Osteoblast (primary cell): Measurements from ENCODE around the gene FRMD4A. TPM values are rescaled to one million over a fixed set of nuclear protein-coding genes. Genes with fewer than 3 reads are reported as not detected.
"Not testable (repeated sequence)": the region's sequence is repeated elsewhere in the genome, so short reads cannot be mapped to it uniquely, and the experiment has no call there.

Experiments used
- DNase-seq: peaks from one replicate; pipeline ENCODE4 v3.0.0; 2011; ENCODE audit warnings: low spot score, mixed read lengths; ENCODE audit not compliant: insufficient read length; ENCODE audit errors: missing footprints
- H2AFZ ChIP-seq: 2 replicates; pipeline ENCODE4 v1.6.0; 2011; ENCODE audit warnings: mild to moderate bottlenecking, low read length
- H3K27ac ChIP-seq: 2 replicates; pipeline ENCODE4 v1.5.1; 2011; ENCODE audit warnings: mild to moderate bottlenecking, low read depth, low read length, moderate library complexity
- H3K27me3 ChIP-seq: 2 replicates; pipeline ENCODE4 v1.6.0; 2012; ENCODE audit warnings: mild to moderate bottlenecking, control low read depth, inconsistent platforms, low read length, moderate library complexity; ENCODE audit not compliant: insufficient read depth
- H3K36me3 ChIP-seq: 2 replicates; pipeline ENCODE4 v1.5.1; 2011; ENCODE audit warnings: mild to moderate bottlenecking, low read length, control low read depth, moderate library complexity; ENCODE audit not compliant: insufficient read depth
- H3K4me1 ChIP-seq: 2 replicates; pipeline ENCODE4 v1.5.1; 2011; ENCODE audit warnings: mild to moderate bottlenecking, low read length, control low read depth, moderate library complexity; ENCODE audit not compliant: insufficient read depth
- H3K4me2 ChIP-seq: 2 replicates; pipeline ENCODE4 v1.6.0; 2011; ENCODE audit warnings: mild to moderate bottlenecking, low read length; ENCODE audit not compliant: insufficient read depth
- H3K4me3 ChIP-seq: fragments of 200-600 bp; sonication (generic); 3 replicates; pipeline ENCODE4 v1.5.1; 2012; ENCODE audit warnings: mild to moderate bottlenecking, low read length, inconsistent platforms; ENCODE audit not compliant: insufficient read depth
- H3K79me2 ChIP-seq: 2 replicates; pipeline ENCODE4 v1.6.0; 2012; ENCODE audit warnings: mild to moderate bottlenecking, low read length, control low read depth, inconsistent platforms; ENCODE audit not compliant: insufficient read depth
- H3K9me3 ChIP-seq: 2 replicates; pipeline ENCODE4 v1.5.1; 2011; ENCODE audit warnings: low read depth, low read length, control low read depth
- H4K20me1 ChIP-seq: 2 replicates; pipeline ENCODE4 v1.6.0; 2012; ENCODE audit warnings: mild to moderate bottlenecking, low read length, control low read depth; ENCODE audit not compliant: insufficient read depth
- total RNA-seq: library from RNA; depleted of rRNA; stranded (reverse); fragments of >200 nt; gene quantifications from 2 replicates; pipeline ENCODE4 v1.2.3, GENCODE V29; 2012
- TF ChIP-seq, protein P1 (sequence below): IDR thresholded peaks from 2 replicates; pipeline ENCODE4 v1.5.1; 2011; ENCODE audit warnings: mild to moderate bottlenecking, low read depth, low read length, moderate library complexity; ENCODE audit errors: extremely low read depth

The FRMD4A gene
- total RNA-seq, 1 donor, result 41.3 TPM

DNA sequence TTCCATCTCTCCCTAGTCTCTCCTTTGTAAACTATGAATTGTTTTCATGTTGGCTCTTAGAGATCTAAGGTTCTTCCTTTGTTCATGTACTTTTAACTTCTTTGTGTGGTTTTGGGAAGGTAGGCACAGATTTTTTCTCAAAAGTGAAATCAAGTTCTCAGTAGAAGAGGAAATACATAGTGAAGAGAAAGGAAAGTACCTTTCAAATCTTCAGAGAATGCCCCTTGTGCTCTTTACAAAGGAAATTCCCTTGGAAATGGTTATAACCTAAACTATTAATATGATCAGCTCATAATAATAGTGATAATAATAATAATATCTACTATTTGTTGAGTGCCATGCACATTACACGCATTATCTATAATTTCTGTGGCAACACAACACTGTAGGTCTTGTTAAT lies 425.4 kb downstream of the FRMD4A start:
- Histone ChIP-seq H2AFZ (no peak overlapping the region), H3K4me3 (no peak overlapping the region), H3K27me3 (no peaks in the 10 kb centered on the region), H4K20me1 (no peaks in the 10 kb centered on the region), H3K27ac (no peak overlapping the region), H3K4me1 (no peaks in the 10 kb centered on the region), H3K9me3 (no peaks in the 10 kb centered on the region), H3K36me3 (no peaks in the 10 kb centered on the region), H3K79me2 (no peaks in the 10 kb centered on the region), H3K4me2 (no peak overlapping the region)
- no peak for DNase-seq
- TF ChIP-seq, protein P1, sequence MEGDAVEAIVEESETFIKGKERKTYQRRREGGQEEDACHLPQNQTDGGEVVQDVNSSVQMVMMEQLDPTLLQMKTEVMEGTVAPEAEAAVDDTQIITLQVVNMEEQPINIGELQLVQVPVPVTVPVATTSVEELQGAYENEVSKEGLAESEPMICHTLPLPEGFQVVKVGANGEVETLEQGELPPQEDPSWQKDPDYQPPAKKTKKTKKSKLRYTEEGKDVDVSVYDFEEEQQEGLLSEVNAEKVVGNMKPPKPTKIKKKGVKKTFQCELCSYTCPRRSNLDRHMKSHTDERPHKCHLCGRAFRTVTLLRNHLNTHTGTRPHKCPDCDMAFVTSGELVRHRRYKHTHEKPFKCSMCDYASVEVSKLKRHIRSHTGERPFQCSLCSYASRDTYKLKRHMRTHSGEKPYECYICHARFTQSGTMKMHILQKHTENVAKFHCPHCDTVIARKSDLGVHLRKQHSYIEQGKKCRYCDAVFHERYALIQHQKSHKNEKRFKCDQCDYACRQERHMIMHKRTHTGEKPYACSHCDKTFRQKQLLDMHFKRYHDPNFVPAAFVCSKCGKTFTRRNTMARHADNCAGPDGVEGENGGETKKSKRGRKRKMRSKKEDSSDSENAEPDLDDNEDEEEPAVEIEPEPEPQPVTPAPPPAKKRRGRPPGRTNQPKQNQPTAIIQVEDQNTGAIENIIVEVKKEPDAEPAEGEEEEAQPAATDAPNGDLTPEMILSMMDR, result no peak

DNA sequence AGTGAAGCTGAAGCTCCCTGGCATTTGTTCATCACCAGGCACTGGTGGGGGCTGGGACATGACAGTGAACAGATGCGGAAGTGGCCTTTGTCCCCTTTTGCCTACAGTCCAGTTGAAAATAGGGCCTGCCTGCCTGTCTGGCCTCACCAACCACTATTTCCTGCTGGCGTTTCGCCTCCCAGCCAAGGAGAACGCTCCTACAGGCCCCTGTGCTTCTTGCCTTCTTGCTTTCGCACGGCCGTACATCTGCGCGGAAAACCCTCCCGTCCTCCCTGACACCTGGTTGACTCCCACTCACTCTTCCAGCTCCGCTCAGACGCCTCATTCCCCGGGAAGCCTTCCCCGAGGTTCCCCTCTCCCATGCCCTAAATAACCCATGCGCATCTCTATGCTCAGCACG lies 426.7 kb downstream of the FRMD4A start:
- H2AFZ ChIP-seq, result no peak overlapping the region
- H3K4me2 ChIP-seq, result no peak overlapping the region
- no peaks in the 10 kb centered on the region for H3K4me1 ChIP-seq

DNA sequence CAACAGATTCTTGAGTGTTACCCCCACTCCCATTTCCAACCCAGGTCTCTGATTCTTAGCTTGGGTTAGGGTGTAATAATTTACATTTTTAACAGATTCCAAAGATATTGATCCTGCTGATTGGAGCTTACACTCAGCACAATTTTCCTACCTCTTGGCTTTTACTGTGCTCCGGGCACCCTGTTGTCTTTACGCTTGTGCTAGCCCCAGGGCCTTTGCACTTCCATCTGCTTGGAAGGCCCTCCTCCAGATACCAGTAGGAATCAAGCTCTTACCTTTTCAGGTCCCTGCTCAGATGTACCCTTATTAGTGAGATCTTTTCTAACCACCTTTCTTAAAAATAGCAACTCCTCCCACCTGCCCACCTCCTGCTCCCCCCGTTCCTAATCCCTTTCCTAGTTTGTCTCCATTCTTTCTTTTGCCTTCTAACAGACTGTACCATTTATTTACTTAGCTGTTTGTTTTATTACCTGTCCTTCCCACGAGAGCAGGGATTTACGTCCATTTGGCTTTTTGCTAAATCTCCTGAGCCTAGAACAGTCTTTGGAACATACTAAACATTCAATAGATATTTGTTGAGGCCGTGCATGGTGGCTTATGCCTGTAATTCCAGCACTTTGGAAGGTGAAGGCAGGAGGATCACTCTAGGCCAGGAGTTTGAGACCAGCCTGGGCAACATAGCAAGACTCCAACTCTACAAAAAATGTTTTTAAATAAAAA lies 427.7 kb downstream of the FRMD4A start:
- no peaks in the 10 kb centered on the region for H3K4me1 ChIP-seq
- DNase-seq, result no peak
- H2AFZ ChIP-seq, result no peak overlapping the region
- no peaks in the 10 kb centered on the region for H4K20me1 ChIP-seq
- TF ChIP-seq, protein P1, result no peak
- no peaks in the 10 kb centered on the region for H3K27me3 ChIP-seq
- H3K27ac ChIP-seq, result no peak overlapping the region
- no peaks in the 10 kb centered on the region for H3K36me3 ChIP-seq
- H3K79me2 ChIP-seq, result no peaks in the 10 kb centered on the region
- H3K9me3 ChIP-seq, result no peaks in the 10 kb centered on the region
- H3K4me3 ChIP-seq, result no peak overlapping the region
- H3K4me2 ChIP-seq, result no peak overlapping the region

More for the DNA sequence above, 426.7 kb downstream of the FRMD4A start:
- Histone ChIP-seq H3K4me3 (no peak overlapping the region), H4K20me1 (no peaks in the 10 kb centered on the region), H3K79me2 (no peaks in the 10 kb centered on the region), H3K9me3 (no peaks in the 10 kb centered on the region), H3K27ac (no peak overlapping the region), H3K36me3 (no peaks in the 10 kb centered on the region), H3K27me3 (no peaks in the 10 kb centered on the region)
- TF ChIP-seq, protein P1, result no peak
- DNase-seq, result no peak

DNA sequence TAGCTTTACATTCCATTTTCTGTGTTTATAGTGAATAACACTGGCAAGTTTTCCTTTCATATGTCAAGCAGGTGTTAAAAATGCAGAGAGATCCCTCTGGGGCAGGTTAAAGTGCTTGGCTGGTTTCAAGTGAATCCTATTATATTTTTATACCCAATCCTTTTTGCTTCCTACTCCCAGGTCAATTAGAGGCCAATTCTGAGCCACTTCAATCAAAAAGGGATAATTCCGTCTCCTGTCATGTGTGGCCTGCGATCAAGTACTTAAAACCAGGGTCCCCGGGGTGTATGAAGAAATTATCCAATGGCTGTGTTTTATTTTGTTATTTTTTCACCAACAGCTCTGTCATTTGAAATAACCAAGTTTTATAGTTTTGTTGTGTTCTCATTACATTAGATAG lies 430.8 kb downstream of the FRMD4A start:
- H3K4me2 ChIP-seq, result no peak overlapping the region
- H3K27me3 ChIP-seq, result no peaks in the 10 kb centered on the region
- H3K36me3 ChIP-seq, result no peaks in the 10 kb centered on the region
- TF ChIP-seq, protein P1, result no peak
- H3K4me1 ChIP-seq, result no peaks in the 10 kb centered on the region
- H3K27ac ChIP-seq, result no peak overlapping the region
- no peak overlapping the region for H2AFZ ChIP-seq
- H4K20me1 ChIP-seq, result no peaks in the 10 kb centered on the region
- no peak for DNase-seq
- H3K4me3 ChIP-seq, result no peak overlapping the region
- no peaks in the 10 kb centered on the region for H3K79me2 ChIP-seq
- no peaks in the 10 kb centered on the region for H3K9me3 ChIP-seq

DNA sequence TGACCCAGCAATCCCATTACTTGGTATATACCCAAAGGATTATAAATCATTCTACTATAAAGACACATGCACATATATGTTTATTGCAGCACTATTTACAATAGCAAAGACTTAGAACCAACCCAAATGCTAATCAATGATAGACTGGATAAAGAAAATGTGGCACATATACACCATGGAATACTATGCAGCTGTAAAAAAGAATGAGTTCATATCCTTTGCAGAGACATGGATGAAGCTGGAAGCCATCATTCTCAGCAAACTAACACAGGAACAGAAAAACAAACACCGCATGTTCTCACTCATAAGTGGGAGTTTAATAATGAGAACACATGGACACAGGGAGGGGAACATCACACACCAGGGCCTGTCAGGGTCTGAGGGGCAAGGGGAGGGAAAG lies 434.6 kb downstream of the FRMD4A start:
- not testable (repeated sequence) for H3K36me3 ChIP-seq, DNase-seq, H3K79me2 ChIP-seq, H4K20me1 ChIP-seq, H3K27me3 ChIP-seq, H3K4me2 ChIP-seq, H3K9me3 ChIP-seq, H3K4me1 ChIP-seq, H3K27ac ChIP-seq, H2AFZ ChIP-seq, H3K4me3 ChIP-seq
